ENCODE results near the gene CPAMD8. TPM values are rescaled to one million over a fixed set of nuclear protein-coding genes. Genes with fewer than 3 reads are reported as not detected.

Gene CPAMD8
- total RNA-seq, 4 donors from 2014 or later = 4.7 to 39.6 (median 11.2) TPM

GRCh38 chr19:16920816-16921529 lies 105.6 kb downstream of the CPAMD8 start:
- ATAC-seq (ENCODE audit: low FRiP score) = no peak
- DNase-seq (ENCODE audit: low spot score) = no peak
- no peak for TF ChIP-seq CTCF (IDR thresholded peaks at IDR 0.05)

- no peak for TF ChIP-seq CTCF (IDR thresholded peaks at IDR 0.05)
- no peak for DNase-seq (ENCODE audit: low spot score)
- no peak for ATAC-seq (ENCODE audit: low FRiP score)
These were observed 107.1 kb downstream of the CPAMD8 start for GRCh38 chr19:16919496-16919895.

- DNase-seq (ENCODE audit: low spot score) (no peak), ATAC-seq (ENCODE audit: low FRiP score) (no peak)
- TF ChIP-seq CTCF (IDR thresholded peaks at IDR 0.05) = no peak
These were observed 109.2 kb downstream of the CPAMD8 start for GRCh38 chr19:16917401-16917800.

- no peak for DNase-seq (ENCODE audit: low spot score)
- ATAC-seq (ENCODE audit: low FRiP score) = no peak
- TF ChIP-seq CTCF (IDR thresholded peaks at IDR 0.05) = no peak
These were observed 110.9 kb downstream of the CPAMD8 start for GRCh38 chr19:16915734-16916133.

GRCh38 chr19:16915135-16915534 lies 111.5 kb downstream of the CPAMD8 start:
- ATAC-seq (ENCODE audit: low FRiP score) (no peak), DNase-seq (ENCODE audit: low spot score) (no peak)
- TF ChIP-seq CTCF (IDR thresholded peaks at IDR 0.05) = no peak

DNA sequence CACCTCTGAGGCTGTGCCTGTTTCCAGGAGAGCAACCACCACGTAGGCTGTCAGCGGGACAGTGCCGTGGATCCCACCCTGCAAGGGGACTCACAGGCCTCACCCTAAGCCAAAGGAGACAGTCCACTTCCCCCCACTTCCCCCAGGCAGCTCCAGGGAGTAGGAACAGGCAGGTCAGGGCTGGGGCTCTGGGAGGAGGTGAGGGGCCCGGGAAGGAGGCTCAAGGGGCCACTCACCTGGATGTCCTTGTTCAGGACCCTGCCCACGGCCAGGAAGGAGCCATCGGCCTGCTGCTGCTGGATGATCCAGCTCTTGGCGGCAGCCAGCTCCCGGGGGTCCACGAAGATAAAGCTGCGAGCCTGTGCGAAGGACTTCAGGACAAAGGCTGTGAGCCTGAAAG lies 112.2 kb downstream of the CPAMD8 start:
- no peak for TF ChIP-seq CTCF (IDR thresholded peaks at IDR 0.05)
- ATAC-seq (ENCODE audit: low FRiP score) (no peak), DNase-seq (ENCODE audit: low spot score) (no peak)

DNA sequence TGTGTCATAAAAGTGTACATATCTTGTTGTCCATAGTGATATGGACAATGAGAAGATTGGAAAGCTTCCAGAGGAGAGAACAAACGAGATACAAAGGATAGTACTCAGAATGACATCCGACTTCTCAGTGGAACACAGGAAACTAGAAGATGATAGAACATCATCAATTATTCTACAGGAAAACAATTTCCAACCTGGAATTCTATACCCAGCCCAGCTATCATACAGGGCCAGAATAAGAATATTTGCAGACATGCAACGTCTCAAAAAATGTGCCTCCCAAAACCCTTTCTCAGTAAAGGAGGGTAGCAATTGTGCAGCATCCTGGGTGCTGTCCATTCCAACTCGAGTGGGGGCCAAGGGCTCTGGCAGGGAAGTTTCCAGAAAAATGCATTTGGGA lies 113.8 kb downstream of the CPAMD8 start:
- ATAC-seq (ENCODE audit: low FRiP score) = no peak
- no peak for DNase-seq (ENCODE audit: low spot score)
- no peak for TF ChIP-seq CTCF (IDR thresholded peaks at IDR 0.05)

Measured in omental fat pad (tissue), 4 donors.